ENCODE measurements around the gene TOM1.

The TOM1 gene

DNA sequence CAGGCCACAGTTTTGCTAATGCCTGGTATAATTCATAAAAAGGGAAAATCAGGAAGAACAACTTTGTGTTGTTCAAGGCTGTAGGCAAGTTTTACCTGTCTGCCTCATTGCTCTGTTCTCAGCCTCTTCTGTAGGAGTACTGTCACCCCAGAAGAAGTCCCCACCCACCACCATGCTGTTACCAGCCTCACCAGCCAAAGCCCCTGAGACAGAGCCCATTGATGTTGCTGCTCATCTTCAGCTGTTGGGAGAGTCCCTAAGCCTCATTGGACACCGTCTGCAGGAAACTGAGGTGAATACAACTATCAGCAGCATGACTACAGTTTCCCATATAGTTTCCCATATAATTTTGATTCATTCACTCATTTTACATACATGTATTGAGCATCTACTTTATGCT is 11.6 kb upstream of the TOM1 start:
- TF ChIP-seq CTCF (IDR thresholded peaks at IDR 0.05; ENCODE audit: extremely low read depth, insufficient read depth, missing control alignments), result no peak
- in situ Hi-C loops (cut with MboI; ENCODE audit: low pct_unique_long_range_greater_than_20kb, low sequenced_read_pairs, unreplicated experiment), result no loop called here
- DNase-seq (ENCODE audit: low spot score), result no peak

DNA sequence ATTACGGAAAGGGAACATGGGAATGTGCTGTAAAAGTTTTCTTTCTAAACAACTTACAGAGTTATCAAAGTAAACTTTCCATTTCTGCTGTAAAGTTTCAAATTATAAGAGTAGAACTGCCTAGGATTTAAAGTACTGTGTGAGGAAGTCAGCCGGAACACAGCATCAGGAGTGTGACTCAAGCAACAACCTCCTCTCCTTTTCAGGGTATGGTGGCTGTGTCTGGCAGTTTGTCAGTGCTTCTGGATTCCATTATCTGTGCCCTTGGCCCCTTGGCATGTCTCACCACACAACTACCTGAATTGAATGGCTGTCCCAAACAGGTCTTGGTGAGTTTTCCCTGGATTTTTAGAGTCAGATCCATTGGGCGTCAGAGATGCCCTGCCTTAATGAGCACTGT is 6.9 kb upstream of the TOM1 start:
- in situ Hi-C loops (cut with MboI; ENCODE audit: low pct_unique_long_range_greater_than_20kb, low sequenced_read_pairs, unreplicated experiment), result no loop called here
- TF ChIP-seq CTCF (IDR thresholded peaks at IDR 0.05; ENCODE audit: extremely low read depth, insufficient read depth, missing control alignments), result no peak
- no peak for DNase-seq (ENCODE audit: low spot score)

DNA sequence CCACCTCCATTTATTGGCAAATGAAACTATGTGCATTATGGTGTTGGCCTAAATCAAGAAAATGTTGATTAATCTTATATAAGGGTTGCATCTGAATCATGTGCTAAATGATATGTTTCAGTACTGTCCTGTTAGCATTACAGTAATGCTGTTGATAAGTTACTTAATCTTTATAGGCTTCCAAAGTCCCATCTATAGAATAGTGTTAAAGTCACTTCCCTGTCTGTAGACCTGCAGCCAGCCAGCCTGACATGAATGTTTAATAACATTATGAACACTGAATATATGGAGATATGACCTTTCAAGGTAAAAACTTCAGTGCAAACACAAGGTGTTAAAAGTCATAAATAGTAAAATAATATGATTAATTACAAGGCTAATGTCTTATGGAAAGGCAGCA is 3.6 kb upstream of the TOM1 start:
- TF ChIP-seq CTCF (IDR thresholded peaks at IDR 0.05; ENCODE audit: extremely low read depth, insufficient read depth, missing control alignments), result no peak
- no peak for DNase-seq (ENCODE audit: low spot score)
- in situ Hi-C loops (cut with MboI; ENCODE audit: low pct_unique_long_range_greater_than_20kb, low sequenced_read_pairs, unreplicated experiment), result no loop called here

DNA sequence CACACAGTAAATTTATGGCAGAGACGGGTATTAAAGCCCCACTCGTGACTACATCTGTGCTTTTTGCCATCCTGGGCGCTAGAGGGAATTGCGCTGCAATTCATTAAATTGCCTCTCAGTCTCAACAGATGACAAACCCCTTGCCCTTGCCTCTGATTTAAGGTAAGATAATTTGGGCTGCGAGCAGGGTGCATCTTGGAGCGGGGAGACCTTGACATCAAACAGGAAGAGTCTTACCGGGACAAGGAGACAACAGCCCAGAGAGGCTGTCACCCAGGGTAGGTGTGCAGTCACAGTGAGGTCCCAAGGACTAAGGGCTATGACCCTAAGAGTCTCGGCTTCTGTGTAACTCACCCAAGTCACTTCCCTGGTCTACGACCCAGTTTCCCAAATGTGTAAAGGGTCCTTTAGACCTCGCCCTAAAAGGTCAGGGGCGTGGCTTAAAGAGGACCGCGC is 449 bp upstream of the TOM1 start:
- DNase-seq (ENCODE audit: low spot score), result no peak
- TF ChIP-seq CTCF (IDR thresholded peaks at IDR 0.05; ENCODE audit: extremely low read depth, insufficient read depth, missing control alignments), result no peak
- in situ Hi-C loops (cut with MboI; ENCODE audit: low pct_unique_long_range_greater_than_20kb, low sequenced_read_pairs, unreplicated experiment), result no loop called here

DNA sequence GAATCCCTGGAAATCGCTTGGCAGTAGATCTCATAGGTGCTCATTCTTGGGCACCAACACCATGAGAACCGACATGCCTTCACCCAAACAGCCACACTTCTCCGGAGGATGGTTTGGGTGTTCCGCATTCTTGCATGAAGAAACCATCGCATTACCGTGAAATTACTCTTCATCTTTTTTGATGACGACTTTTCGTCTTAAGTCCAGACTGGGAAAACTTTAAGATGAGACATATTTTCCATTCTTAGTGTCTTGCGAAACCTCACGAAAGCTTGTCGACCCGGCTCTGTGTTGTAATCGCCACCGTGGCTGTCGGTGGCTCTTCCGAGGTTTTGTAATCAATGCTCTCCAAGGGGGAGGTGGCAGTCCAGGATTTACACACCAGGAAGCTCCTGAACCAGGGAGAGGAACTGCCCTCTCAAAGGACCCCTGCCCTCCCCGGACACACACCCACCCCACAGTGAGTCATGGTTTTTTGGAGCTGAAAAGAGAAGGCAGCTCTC is 1.7 kb downstream of the TOM1 start:
- TF ChIP-seq CTCF (IDR thresholded peaks at IDR 0.05; ENCODE audit: extremely low read depth, insufficient read depth, missing control alignments), result no peak
- no peak for DNase-seq (ENCODE audit: low spot score)
- in situ Hi-C loops (cut with MboI; ENCODE audit: low pct_unique_long_range_greater_than_20kb, low sequenced_read_pairs, unreplicated experiment), result no loop called here

- DNase-seq (ENCODE audit: low spot score), result no peak
- TF ChIP-seq CTCF (IDR thresholded peaks at IDR 0.05; ENCODE audit: extremely low read depth, insufficient read depth, missing control alignments), result no peak
- in situ Hi-C loops (cut with MboI; ENCODE audit: low pct_unique_long_range_greater_than_20kb, low sequenced_read_pairs, unreplicated experiment), result no loop called here
These were observed 3.4 kb downstream of the TOM1 start for GRCh38 chr22:35303029-35303624.

Data from GM13977 (cell line).